HAP-1 (cell line): ENCODE data around the gene CFTR.
"Not testable (repeated sequence)": the region's sequence is repeated elsewhere in the genome, so short reads cannot be mapped to it uniquely, and the experiment has no call there.

Experiments used
- DNase-seq, 2 experiments: peaks; one replicate each; pipeline ENCODE4 v3.0.0-alpha.2; 2016 to 2020; ENCODE audit warnings: low spot score in 2 of 2
- H3K27me3 ChIP-seq: fragments of 250-450 bp; sonication (Bioruptor Pico); 2 replicates; pipeline ENCODE4 v1.5.1; 2020; ENCODE audit warnings: low read depth, mild to moderate bottlenecking, moderate library complexity
- H3K36me3 ChIP-seq: fragments of 250-450 bp; sonication (Bioruptor Pico); replicated peaks from 2 replicates; pipeline ENCODE4 v1.5.1; 2020; ENCODE audit warnings: mild to moderate bottlenecking
- H3K4me1 ChIP-seq: fragments of 250-450 bp; sonication (Bioruptor Pico); 2 replicates; pipeline ENCODE4 v1.5.1; 2020; ENCODE audit warnings: mild to moderate bottlenecking
- H3K4me3 ChIP-seq: fragments of 250-450 bp; sonication (Bioruptor Pico); 2 replicates; pipeline ENCODE4 v1.5.1; 2020; ENCODE audit warnings: mild to moderate bottlenecking, moderate library complexity
- H3K9me3 ChIP-seq: fragments of 250-450 bp; sonication (Bioruptor Pico); 2 replicates; pipeline ENCODE4 v1.5.1; 2020; ENCODE audit warnings: mild to moderate bottlenecking, moderate library complexity
- in situ Hi-C: fragments of 300-500 bp; cut with MboI; formaldehyde crosslinking; loops from 3 replicates; pipeline ENCODE4 v1.14.3; 2020; ENCODE audit warnings: low sequenced_read_pairs, inconsistent platforms, mixed read lengths

Gene CFTR

GRCh38 chr7:117705630-117706029 is 225.8 kb downstream of the CFTR start:
- Histone ChIP-seq H3K9me3 (no peaks in the 10 kb centered on the region), H3K4me3 (no peak overlapping the region), H3K36me3 (no peaks in the 10 kb centered on the region), H3K4me1 (no peaks in the 10 kb centered on the region), H3K27me3 (no peaks in the 10 kb centered on the region)
- in situ Hi-C loops = no loop called here
- no peak for DNase-seq

GRCh38 chr7:117706210-117706609 is 226.4 kb downstream of the CFTR start:
- in situ Hi-C loops = no loop called here
- no peak for DNase-seq

GRCh38 chr7:117707080-117707479 is 227.3 kb downstream of the CFTR start:
- in situ Hi-C loops = no loop called here
- H3K27me3 ChIP-seq = no peaks in the 10 kb centered on the region
- no peaks in the 10 kb centered on the region for H3K4me1 ChIP-seq
- H3K4me3 ChIP-seq = no peak overlapping the region
- no peaks in the 10 kb centered on the region for H3K9me3 ChIP-seq
- no peak for DNase-seq
- H3K36me3 ChIP-seq = no peaks in the 10 kb centered on the region; the same call in 1 of the 2 replicates

More at GRCh38 chr7:117706210-117706609, 226.4 kb downstream of the CFTR start:
- H3K36me3 ChIP-seq = no peaks in the 10 kb centered on the region
- H3K4me3 ChIP-seq = no peak overlapping the region
- H3K9me3 ChIP-seq = no peaks in the 10 kb centered on the region
- no peaks in the 10 kb centered on the region for H3K27me3 ChIP-seq
- H3K4me1 ChIP-seq = no peaks in the 10 kb centered on the region

- DNase-seq, H3K27me3 ChIP-seq, H3K36me3 ChIP-seq, H3K9me3 ChIP-seq, in situ Hi-C loops, H3K4me1 ChIP-seq, H3K4me3 ChIP-seq: not testable (repeated sequence)
Measured at GRCh38 chr7:117708173-117708572, 228.3 kb downstream of the CFTR start.

GRCh38 chr7:117711556-117711955 is 231.7 kb downstream of the CFTR start:
- in situ Hi-C loops = no loop called here
- Histone ChIP-seq H3K27me3 (no peaks in the 10 kb centered on the region), H3K36me3 (no peaks in the 10 kb centered on the region; the same call in 1 of the 2 replicates), H3K4me1 (no peaks in the 10 kb centered on the region), H3K9me3 (no peaks in the 10 kb centered on the region), H3K4me3 (no peak overlapping the region)
- no peak for DNase-seq

- DNase-seq = peak in 1 of 2 experiments; percentile 33
- Histone ChIP-seq H3K27me3 (no peaks in the 10 kb centered on the region), H3K9me3 (no peaks in the 10 kb centered on the region), H3K36me3 (no peaks in the 10 kb centered on the region; the same call in 1 of the 2 replicates), H3K4me3 (no peak overlapping the region), H3K4me1 (no peaks in the 10 kb centered on the region)
- in situ Hi-C loops = no loop called here
Measured at GRCh38 chr7:117715784-117716445, 236.1 kb downstream of the CFTR start.

GRCh38 chr7:117716707-117717299 is 237.0 kb downstream of the CFTR start:
- Histone ChIP-seq H3K27me3 (no peaks in the 10 kb centered on the region), H3K4me3 (no peak overlapping the region), H3K36me3 (no peaks in the 10 kb centered on the region; the same call in 1 of the 2 replicates), H3K9me3 (no peaks in the 10 kb centered on the region), H3K4me1 (no peaks in the 10 kb centered on the region)
- in situ Hi-C loops = no loop called here
- no peak for DNase-seq

- Histone ChIP-seq H3K9me3 (no peaks in the 10 kb centered on the region), H3K4me1 (no peaks in the 10 kb centered on the region), H3K4me3 (no peak overlapping the region), H3K36me3 (no peaks in the 10 kb centered on the region), H3K27me3 (no peaks in the 10 kb centered on the region)
- no peak for DNase-seq
- in situ Hi-C loops = no loop called here
Measured at GRCh38 chr7:117717357-117717756, 237.5 kb downstream of the CFTR start.
